Measurements from ENCODE around the gene CCDC9B.

The CCDC9B gene

DNA sequence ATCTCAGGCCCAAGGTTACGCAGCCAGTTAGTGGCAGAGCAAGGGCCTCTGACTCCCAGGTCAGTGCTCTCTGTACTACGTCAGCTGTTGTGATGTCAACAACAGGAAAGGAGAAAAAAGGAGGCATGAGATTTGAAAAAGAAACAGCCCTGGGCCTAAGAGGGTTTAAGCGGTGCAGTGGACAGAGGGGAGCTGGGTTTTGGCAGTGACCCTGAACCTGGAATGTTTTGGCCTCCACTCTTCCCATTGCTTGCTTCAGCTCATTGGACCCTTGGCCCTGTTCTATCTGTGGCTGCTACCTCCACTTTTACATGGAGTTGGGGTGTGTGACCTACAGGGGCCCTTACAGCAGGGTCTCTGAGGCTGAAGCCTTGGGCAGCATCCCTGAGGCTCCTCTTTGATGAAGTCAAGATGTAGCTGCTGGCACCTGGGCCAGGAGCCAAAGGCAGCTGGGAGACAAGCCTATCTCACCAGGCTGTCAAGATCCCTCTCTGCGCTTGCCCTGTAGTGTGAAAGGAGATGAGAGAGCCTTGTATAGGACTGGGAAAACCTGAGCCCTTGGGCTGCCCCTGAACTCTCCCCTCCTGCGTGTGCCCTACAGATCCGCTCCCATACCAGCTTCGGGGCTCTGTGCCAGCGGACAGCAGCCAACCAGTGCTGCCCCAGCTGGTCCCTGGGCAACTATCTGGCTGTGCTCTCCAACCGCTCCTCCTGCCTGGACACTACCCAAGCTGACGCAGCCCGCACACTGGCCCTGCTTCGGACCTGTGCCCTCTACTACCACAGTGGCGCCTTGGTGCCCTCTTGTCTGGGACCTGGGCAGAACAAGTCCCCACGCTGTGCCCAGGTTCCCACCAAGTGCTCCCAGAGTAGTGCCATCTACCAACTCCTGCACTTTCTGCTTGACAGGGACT lies 26.0 kb upstream of the CCDC9B start:
- no peak for DNase-seq (ENCODE audit: low read depth in 1 of 2, low spot score in 1 of 2)
- Histone ChIP-seq H3K4me3 (replicated peaks; ENCODE audit: insufficient read depth, low read length) (no peak overlapping the region), H3K27me3 (ENCODE audit: insufficient read depth, poor library complexity, severe bottlenecking) (no peaks in the 10 kb centered on the region), H3K27ac (replicated peaks) (no peak overlapping the region; the same call in 1 of the 2 replicates)
- no peak for TF ChIP-seq SPI1 (IDR thresholded peaks at IDR 0.05; ENCODE audit: borderline replicate concordance, low read depth)
- TF ChIP-seq, protein P1, sequence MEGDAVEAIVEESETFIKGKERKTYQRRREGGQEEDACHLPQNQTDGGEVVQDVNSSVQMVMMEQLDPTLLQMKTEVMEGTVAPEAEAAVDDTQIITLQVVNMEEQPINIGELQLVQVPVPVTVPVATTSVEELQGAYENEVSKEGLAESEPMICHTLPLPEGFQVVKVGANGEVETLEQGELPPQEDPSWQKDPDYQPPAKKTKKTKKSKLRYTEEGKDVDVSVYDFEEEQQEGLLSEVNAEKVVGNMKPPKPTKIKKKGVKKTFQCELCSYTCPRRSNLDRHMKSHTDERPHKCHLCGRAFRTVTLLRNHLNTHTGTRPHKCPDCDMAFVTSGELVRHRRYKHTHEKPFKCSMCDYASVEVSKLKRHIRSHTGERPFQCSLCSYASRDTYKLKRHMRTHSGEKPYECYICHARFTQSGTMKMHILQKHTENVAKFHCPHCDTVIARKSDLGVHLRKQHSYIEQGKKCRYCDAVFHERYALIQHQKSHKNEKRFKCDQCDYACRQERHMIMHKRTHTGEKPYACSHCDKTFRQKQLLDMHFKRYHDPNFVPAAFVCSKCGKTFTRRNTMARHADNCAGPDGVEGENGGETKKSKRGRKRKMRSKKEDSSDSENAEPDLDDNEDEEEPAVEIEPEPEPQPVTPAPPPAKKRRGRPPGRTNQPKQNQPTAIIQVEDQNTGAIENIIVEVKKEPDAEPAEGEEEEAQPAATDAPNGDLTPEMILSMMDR (IDR thresholded peaks at IDR 0.05; ENCODE audit: insufficient read depth, low read length), result no peak
- TF ChIP-seq GABPA (IDR thresholded peaks at IDR 0.05; ENCODE audit: low read depth), result no peak
- TF ChIP-seq, protein P2, sequence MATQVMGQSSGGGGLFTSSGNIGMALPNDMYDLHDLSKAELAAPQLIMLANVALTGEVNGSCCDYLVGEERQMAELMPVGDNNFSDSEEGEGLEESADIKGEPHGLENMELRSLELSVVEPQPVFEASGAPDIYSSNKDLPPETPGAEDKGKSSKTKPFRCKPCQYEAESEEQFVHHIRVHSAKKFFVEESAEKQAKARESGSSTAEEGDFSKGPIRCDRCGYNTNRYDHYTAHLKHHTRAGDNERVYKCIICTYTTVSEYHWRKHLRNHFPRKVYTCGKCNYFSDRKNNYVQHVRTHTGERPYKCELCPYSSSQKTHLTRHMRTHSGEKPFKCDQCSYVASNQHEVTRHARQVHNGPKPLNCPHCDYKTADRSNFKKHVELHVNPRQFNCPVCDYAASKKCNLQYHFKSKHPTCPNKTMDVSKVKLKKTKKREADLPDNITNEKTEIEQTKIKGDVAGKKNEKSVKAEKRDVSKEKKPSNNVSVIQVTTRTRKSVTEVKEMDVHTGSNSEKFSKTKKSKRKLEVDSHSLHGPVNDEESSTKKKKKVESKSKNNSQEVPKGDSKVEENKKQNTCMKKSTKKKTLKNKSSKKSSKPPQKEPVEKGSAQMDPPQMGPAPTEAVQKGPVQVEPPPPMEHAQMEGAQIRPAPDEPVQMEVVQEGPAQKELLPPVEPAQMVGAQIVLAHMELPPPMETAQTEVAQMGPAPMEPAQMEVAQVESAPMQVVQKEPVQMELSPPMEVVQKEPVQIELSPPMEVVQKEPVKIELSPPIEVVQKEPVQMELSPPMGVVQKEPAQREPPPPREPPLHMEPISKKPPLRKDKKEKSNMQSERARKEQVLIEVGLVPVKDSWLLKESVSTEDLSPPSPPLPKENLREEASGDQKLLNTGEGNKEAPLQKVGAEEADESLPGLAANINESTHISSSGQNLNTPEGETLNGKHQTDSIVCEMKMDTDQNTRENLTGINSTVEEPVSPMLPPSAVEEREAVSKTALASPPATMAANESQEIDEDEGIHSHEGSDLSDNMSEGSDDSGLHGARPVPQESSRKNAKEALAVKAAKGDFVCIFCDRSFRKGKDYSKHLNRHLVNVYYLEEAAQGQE (IDR thresholded peaks at IDR 0.05; ENCODE audit: insufficient replicate concordance, low read depth), result no peak
- TF ChIP-seq POLR2AphosphoS5 (IDR thresholded peaks at IDR 0.05; ENCODE audit: low read depth), result no peak

GRCh38 chr15:40365624-40366456 lies 25.1 kb upstream of the CCDC9B start:
- DNase-seq (ENCODE audit: low read depth in 1 of 2, low spot score in 1 of 2), result no peak
- Histone ChIP-seq H3K4me3 (replicated peaks; ENCODE audit: insufficient read depth, low read length) (no peak overlapping the region), H3K27ac (replicated peaks) (no peak overlapping the region), H3K27me3 (ENCODE audit: insufficient read depth, poor library complexity, severe bottlenecking) (no peaks in the 10 kb centered on the region)
- no peak for TF ChIP-seq SPI1 (IDR thresholded peaks at IDR 0.05; ENCODE audit: borderline replicate concordance, low read depth)
- TF ChIP-seq, protein P2 (IDR thresholded peaks at IDR 0.05; ENCODE audit: insufficient replicate concordance, low read depth), result no peak
- no peak for TF ChIP-seq GABPA (IDR thresholded peaks at IDR 0.05; ENCODE audit: low read depth)
- TF ChIP-seq, protein P1 (IDR thresholded peaks at IDR 0.05; ENCODE audit: insufficient read depth, low read length), result no peak
- TF ChIP-seq POLR2AphosphoS5 (IDR thresholded peaks at IDR 0.05; ENCODE audit: low read depth), result no peak

- no peaks in the 10 kb centered on the region for H3K27me3 ChIP-seq (ENCODE audit: insufficient read depth, poor library complexity, severe bottlenecking)
- TF ChIP-seq SPI1 (IDR thresholded peaks at IDR 0.05; ENCODE audit: borderline replicate concordance, low read depth), result no peak
- TF ChIP-seq GABPA (IDR thresholded peaks at IDR 0.05; ENCODE audit: low read depth), result no peak
Measured at GRCh38 chr15:40365016-40365415, 24.3 kb upstream of the CCDC9B start.

DNA sequence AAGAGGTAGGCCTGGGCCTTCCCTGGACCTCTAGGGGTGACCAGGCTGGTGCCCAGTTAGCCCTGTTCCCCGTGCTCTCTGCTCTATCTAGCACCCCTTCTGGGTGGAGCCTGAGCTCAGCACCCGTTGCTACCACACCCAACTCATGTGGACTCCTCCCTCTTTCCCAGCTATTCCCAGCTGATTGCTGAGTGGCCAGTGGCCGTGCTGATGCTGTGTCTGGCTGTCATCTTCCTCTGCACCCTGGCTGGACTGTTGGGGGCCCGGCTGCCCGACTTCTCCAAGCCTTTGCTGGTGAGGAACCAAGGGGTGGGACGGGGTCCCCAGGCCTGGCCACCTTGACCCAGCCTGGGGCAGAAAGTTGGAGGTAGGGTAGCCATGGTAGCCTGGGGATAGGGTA lies 23.5 kb upstream of the CCDC9B start:
- Histone ChIP-seq H3K4me3 (replicated peaks; ENCODE audit: insufficient read depth, low read length) (no peak overlapping the region), H3K27me3 (ENCODE audit: insufficient read depth, poor library complexity, severe bottlenecking) (no peaks in the 10 kb centered on the region), H3K27ac (replicated peaks) (no peak overlapping the region)
- DNase-seq (ENCODE audit: low read depth in 1 of 2, low spot score in 1 of 2), result no peak
- no peak for TF ChIP-seq GABPA (IDR thresholded peaks at IDR 0.05; ENCODE audit: low read depth)
- no peak for TF ChIP-seq POLR2AphosphoS5 (IDR thresholded peaks at IDR 0.05; ENCODE audit: low read depth)
- TF ChIP-seq, protein P2 (IDR thresholded peaks at IDR 0.05; ENCODE audit: insufficient replicate concordance, low read depth), result no peak
- TF ChIP-seq SPI1 (IDR thresholded peaks at IDR 0.05; ENCODE audit: borderline replicate concordance, low read depth), result no peak
- TF ChIP-seq, protein P1 (IDR thresholded peaks at IDR 0.05; ENCODE audit: insufficient read depth, low read length), result no peak

More at GRCh38 chr15:40365016-40365415, 24.3 kb upstream of the CCDC9B start:
- Histone ChIP-seq H3K4me3 (replicated peaks; ENCODE audit: insufficient read depth, low read length) (no peak overlapping the region), H3K27ac (replicated peaks) (no peak overlapping the region)
- no peak for DNase-seq (ENCODE audit: low read depth in 1 of 2, low spot score in 1 of 2)

Measured in HL-60 (cell line).